Neural progenitor cell (in vitro differentiated cells): ENCODE data around the gene APOBEC3C. TPM values are rescaled to one million over a fixed set of nuclear protein-coding genes. Genes with fewer than 3 reads are reported as not detected.

ENCODE experiments used
- DNase-seq: peaks from one replicate; pipeline ENCODE4 v3.0.0-alpha.2; 2016; ENCODE audit warnings: low spot score
- H2AFZ ChIP-seq: fragments of 200-600 bp; sonication (generic); replicated peaks from 2 replicates; pipeline ENCODE4 v1.6.1; 2016; ENCODE audit warnings: antibody characterized with exemption
- H3F3A ChIP-seq: fragments of 200-600 bp; sonication (generic); 2 replicates; pipeline ENCODE4 v1.6.1; 2016; ENCODE audit warnings: antibody characterized with exemption, low read depth
- H3K27ac ChIP-seq: fragments of 200-600 bp; sonication (generic); 2 replicates; pipeline ENCODE4 v1.5.1; 2016; ENCODE audit warnings: mild to moderate bottlenecking
- H3K27me3 ChIP-seq: fragments of 200-600 bp; sonication (generic); 2 replicates; pipeline ENCODE4 v1.6.1; 2016; ENCODE audit warnings: mild to moderate bottlenecking, moderate library complexity
- H3K36me3 ChIP-seq: fragments of 200-600 bp; sonication (generic); 2 replicates; pipeline ENCODE4 v1.5.1; 2016
- H3K4me1 ChIP-seq: fragments of 200-600 bp; sonication (generic); 2 replicates; pipeline ENCODE4 v1.6.1; 2016; ENCODE audit warnings: mixed run types
- H3K4me2 ChIP-seq: fragments of 200-600 bp; sonication (generic); 2 replicates; pipeline ENCODE4 v1.6.1; 2016
- H3K4me3 ChIP-seq: fragments of 200-600 bp; sonication (generic); 2 replicates; pipeline ENCODE4 v1.5.1; 2016
- H3K79me2 ChIP-seq: fragments of 200-600 bp; sonication (generic); 2 replicates; pipeline ENCODE4 v1.6.1; 2016; ENCODE audit warnings: low read depth
- H3K9ac ChIP-seq: fragments of 200-600 bp; sonication (generic); 2 replicates; pipeline ENCODE4 v1.6.1; 2016
- H3K9me3 ChIP-seq: fragments of 200-600 bp; sonication (generic); 2 replicates; pipeline ENCODE4 v1.5.1; 2016; ENCODE audit warnings: low read depth
- H4K20me1 ChIP-seq: fragments of 200-600 bp; sonication (generic); 2 replicates; pipeline ENCODE4 v1.6.1; 2016; ENCODE audit warnings: low read depth
- H3K27ac Mint-ChIP-seq: 3 replicates; pipeline ENCODE4 v1.8.0; 2021; ENCODE audit warnings: mixed read lengths
- H3K27me3 Mint-ChIP-seq: 2 replicates; pipeline ENCODE4 v1.8.0; 2022; ENCODE audit warnings: low read depth, mild to moderate bottlenecking, inconsistent platforms, moderate library complexity, mixed read lengths; ENCODE audit not compliant: insufficient read depth
- H3K36me3 Mint-ChIP-seq: 3 replicates; pipeline ENCODE4 v1.8.0; 2021; ENCODE audit warnings: mixed read lengths
- H3K4me1 Mint-ChIP-seq: 3 replicates; pipeline ENCODE4 v1.8.0; 2021; ENCODE audit warnings: mixed read lengths
- H3K4me3 Mint-ChIP-seq: 3 replicates; pipeline ENCODE4 v1.8.0; 2021; ENCODE audit warnings: mild to moderate bottlenecking, moderate library complexity, mixed read lengths
- H3K9me3 Mint-ChIP-seq: 3 replicates; pipeline ENCODE4 v1.8.0; 2020; ENCODE audit warnings: mixed read lengths
- CTCF ChIP-seq: fragments of 200-600 bp; sonication (generic); IDR thresholded peaks from 2 replicates; pipeline ENCODE4 v1.5.1; 2017; ENCODE audit warnings: antibody characterized with exemption, mild to moderate bottlenecking
- EZH2 ChIP-seq: fragments of 200-600 bp; sonication (generic); IDR thresholded peaks from 2 replicates; pipeline ENCODE4 v1.6.1; 2017; ENCODE audit warnings: antibody characterized with exemption, mild to moderate bottlenecking, moderate library complexity
- EZH2phosphoT487 ChIP-seq: fragments of 200-600 bp; sonication (generic); IDR thresholded peaks from 2 replicates; pipeline ENCODE4 v1.6.1; 2017; ENCODE audit warnings: antibody characterized with exemption
- total RNA-seq: library from RNA; depleted of rRNA; stranded (reverse); fragments of >200 nt; gene quantifications from 2 replicates; pipeline ENCODE4 v1.2.3, GENCODE V29; 2015; ENCODE audit warnings: low replicate concordance

The APOBEC3C gene
- total RNA-seq, 1 donor from 2014 or later, result 3.0 TPM

- H3K4me3 ChIP-seq, result no peak overlapping the region
- DNase-seq, result no peak
- H3F3A ChIP-seq, result no peaks in the 10 kb centered on the region
- Mint-ChIP-seq H3K27me3 (peaks cover 9% of the 10 kb centered on the region), H3K9me3 (no peaks in the 10 kb centered on the region), H3K27ac (peak overlapping the region; percentile 22), H3K4me1 (peaks cover 13% of the 10 kb centered on the region), H3K4me3 (no peak overlapping the region), H3K36me3 (no peaks in the 10 kb centered on the region)
- H3K4me2 ChIP-seq, result no peak overlapping the region
- no peak overlapping the region for H3K27ac ChIP-seq
- no peak for TF ChIP-seq EZH2
- TF ChIP-seq EZH2phosphoT487, result no peak
- no peak for TF ChIP-seq CTCF
- H3K9me3 ChIP-seq, result no peaks in the 10 kb centered on the region
- no peaks in the 10 kb centered on the region for H3K36me3 ChIP-seq
- no peaks in the 10 kb centered on the region for H3K79me2 ChIP-seq
- H3K9ac ChIP-seq, result no peak overlapping the region
- no peaks in the 10 kb centered on the region for H3K4me1 ChIP-seq
- H2AFZ ChIP-seq, result no peak overlapping the region
- no peaks in the 10 kb centered on the region for H3K27me3 ChIP-seq
- no peaks in the 10 kb centered on the region for H4K20me1 ChIP-seq
Measured at GRCh38 chr22:38965614-38966379, 48.3 kb upstream of the APOBEC3C start.

- Histone ChIP-seq H3K4me1 (no peaks in the 10 kb centered on the region), H3K79me2 (no peaks in the 10 kb centered on the region), H3K9ac (no peak overlapping the region), H3K4me2 (no peak overlapping the region), H2AFZ (no peak overlapping the region), H4K20me1 (no peaks in the 10 kb centered on the region), H3K36me3 (no peaks in the 10 kb centered on the region), H3F3A (no peaks in the 10 kb centered on the region), H3K27me3 (no peaks in the 10 kb centered on the region), H3K27ac (no peak overlapping the region), H3K4me3 (no peak overlapping the region), H3K9me3 (no peaks in the 10 kb centered on the region)
- Mint-ChIP-seq H3K27me3 (peaks cover 11% of the 10 kb centered on the region), H3K27ac (peak overlapping the region; percentile 46), H3K9me3 (no peaks in the 10 kb centered on the region), H3K4me1 (peaks cover 13% of the 10 kb centered on the region), H3K4me3 (no peak overlapping the region), H3K36me3 (no peaks in the 10 kb centered on the region)
- DNase-seq, result no peak
- TF ChIP-seq CTCF, result no peak
- no peak for TF ChIP-seq EZH2phosphoT487
- TF ChIP-seq EZH2, result no peak
Measured at GRCh38 chr22:38966380-38966702, 47.7 kb upstream of the APOBEC3C start.

GRCh38 chr22:38966942-38967341, 47.1 kb upstream of the APOBEC3C start:
- Histone ChIP-seq H3K36me3 (no peaks in the 10 kb centered on the region), H3K9ac (no peak overlapping the region), H2AFZ (no peak overlapping the region), H3K9me3 (no peaks in the 10 kb centered on the region), H3K27me3 (no peaks in the 10 kb centered on the region), H3K27ac (no peak overlapping the region), H3K4me2 (no peak overlapping the region), H3F3A (no peaks in the 10 kb centered on the region), H3K4me3 (no peak overlapping the region), H4K20me1 (no peaks in the 10 kb centered on the region), H3K79me2 (no peaks in the 10 kb centered on the region), H3K4me1 (no peaks in the 10 kb centered on the region)
- Mint-ChIP-seq H3K4me1 (peaks cover 13% of the 10 kb centered on the region), H3K4me3 (no peak overlapping the region), H3K27ac (no peak overlapping the region), H3K27me3 (peaks cover 15% of the 10 kb centered on the region), H3K36me3 (no peaks in the 10 kb centered on the region), H3K9me3 (no peaks in the 10 kb centered on the region)
- no peak for TF ChIP-seq CTCF
- no peak for DNase-seq
